ENCODE results near the gene SYNJ1.

Gene SYNJ1

DNA sequence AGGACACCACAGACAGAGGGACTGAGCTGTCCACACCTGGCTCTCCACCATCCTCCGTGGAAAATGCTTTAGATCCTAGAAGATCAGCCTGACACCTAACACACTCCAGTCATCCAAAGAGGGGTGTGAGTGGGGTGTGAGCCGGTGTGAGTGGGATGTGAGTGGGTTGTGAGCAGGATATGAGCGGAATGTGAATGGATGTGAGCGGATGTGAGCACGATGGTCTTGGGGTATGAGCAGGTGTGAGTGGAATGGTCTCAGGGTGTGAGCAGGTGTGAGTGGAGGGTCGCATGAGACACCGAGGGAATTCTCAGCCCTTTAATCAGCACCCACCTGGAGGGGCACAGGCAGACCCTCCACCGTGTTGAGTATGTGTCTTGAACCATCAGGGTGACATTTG, 143.3 kb downstream of the SYNJ1 start:
- DNase-seq (ENCODE audit: low read depth), result no peak
- H3K4me3 ChIP-seq (ENCODE audit: low read length), result no peak overlapping the region
- TF ChIP-seq, protein P1, sequence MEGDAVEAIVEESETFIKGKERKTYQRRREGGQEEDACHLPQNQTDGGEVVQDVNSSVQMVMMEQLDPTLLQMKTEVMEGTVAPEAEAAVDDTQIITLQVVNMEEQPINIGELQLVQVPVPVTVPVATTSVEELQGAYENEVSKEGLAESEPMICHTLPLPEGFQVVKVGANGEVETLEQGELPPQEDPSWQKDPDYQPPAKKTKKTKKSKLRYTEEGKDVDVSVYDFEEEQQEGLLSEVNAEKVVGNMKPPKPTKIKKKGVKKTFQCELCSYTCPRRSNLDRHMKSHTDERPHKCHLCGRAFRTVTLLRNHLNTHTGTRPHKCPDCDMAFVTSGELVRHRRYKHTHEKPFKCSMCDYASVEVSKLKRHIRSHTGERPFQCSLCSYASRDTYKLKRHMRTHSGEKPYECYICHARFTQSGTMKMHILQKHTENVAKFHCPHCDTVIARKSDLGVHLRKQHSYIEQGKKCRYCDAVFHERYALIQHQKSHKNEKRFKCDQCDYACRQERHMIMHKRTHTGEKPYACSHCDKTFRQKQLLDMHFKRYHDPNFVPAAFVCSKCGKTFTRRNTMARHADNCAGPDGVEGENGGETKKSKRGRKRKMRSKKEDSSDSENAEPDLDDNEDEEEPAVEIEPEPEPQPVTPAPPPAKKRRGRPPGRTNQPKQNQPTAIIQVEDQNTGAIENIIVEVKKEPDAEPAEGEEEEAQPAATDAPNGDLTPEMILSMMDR (conservative IDR thresholded peaks at IDR 0.05; ENCODE audit: low read depth, low read length), result no peak

DNA sequence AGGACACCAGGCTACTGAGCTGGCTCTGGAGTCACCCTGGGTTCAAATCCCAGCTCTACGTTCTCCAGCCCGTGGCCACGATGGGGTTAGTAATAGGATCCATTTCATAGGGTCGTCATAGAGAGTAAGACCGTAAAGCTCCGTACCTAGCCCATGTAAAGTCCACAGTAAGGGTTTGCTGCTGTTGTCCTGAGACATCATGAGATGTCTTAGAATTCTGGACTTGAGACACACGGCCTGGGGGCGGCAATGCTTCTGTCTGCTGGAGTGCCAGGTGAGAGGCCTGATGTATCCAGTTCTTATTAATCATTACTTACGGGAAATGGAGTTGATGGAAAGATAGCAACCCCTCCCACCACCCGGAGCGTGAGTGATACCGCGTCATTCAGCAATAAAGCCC, 146.1 kb downstream of the SYNJ1 start:
- TF ChIP-seq, protein P1 (conservative IDR thresholded peaks at IDR 0.05; ENCODE audit: low read depth, low read length), result no peak
- no peak for DNase-seq (ENCODE audit: low read depth)

DNA sequence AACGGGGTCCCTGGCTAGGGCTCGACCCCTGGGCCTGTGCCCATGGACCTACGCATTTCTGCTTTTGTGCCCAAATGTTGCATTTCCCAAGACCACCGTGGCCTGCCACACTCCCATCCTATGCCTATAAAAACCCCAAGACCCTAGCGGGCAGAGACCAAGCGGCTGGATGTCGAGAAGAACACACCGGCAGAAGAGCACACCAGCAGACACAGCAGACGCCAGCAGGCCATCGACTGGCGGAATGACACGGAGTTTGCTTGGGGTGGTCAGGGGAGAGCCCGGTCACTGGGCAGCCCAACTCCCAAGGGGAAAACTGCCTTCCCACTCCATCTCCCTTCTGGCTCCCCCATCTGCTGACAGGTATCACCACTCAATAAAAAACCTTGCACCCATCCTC, 146.9 kb downstream of the SYNJ1 start:
- DNase-seq (ENCODE audit: low read depth), result no peak
- no peak overlapping the region for H3K4me3 ChIP-seq (ENCODE audit: low read length)
- TF ChIP-seq, protein P1 (conservative IDR thresholded peaks at IDR 0.05; ENCODE audit: low read depth, low read length), result no peak

More for the DNA sequence above, 146.1 kb downstream of the SYNJ1 start:
- H3K4me3 ChIP-seq (ENCODE audit: low read length), result no peak overlapping the region
